ENCODE data around the gene SOX12. TPM values are rescaled to one million over a fixed set of nuclear protein-coding genes. Genes with fewer than 3 reads are reported as not detected.

The SOX12 gene
- total and polyA plus RNA-seq, 4 experiments from 2014 or later = 0.08 to 5.0 (median 2.7) TPM

DNA sequence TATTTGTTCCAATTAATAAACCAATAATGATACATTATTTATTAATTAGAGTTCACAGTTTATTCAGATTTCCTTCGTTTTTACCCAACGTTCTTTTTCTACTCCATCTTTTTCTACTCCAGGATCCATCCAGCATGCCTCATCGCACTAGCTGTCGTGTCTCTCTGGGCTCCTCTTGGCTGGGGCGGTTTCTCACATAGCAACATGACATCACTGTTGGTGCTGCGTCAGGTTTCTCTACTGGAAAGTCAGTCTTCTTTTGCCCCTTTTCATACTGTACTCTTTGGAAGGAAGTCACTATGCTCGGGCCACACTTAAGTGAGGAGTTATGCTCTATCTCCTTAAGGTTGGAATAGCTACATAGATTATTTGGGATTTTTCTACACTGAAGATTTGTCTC is 13.7 kb upstream of the SOX12 start:
- no peak overlapping the region for H3K4me3 ChIP-seq (ENCODE audit: low read length in 2 of 2)

DNA sequence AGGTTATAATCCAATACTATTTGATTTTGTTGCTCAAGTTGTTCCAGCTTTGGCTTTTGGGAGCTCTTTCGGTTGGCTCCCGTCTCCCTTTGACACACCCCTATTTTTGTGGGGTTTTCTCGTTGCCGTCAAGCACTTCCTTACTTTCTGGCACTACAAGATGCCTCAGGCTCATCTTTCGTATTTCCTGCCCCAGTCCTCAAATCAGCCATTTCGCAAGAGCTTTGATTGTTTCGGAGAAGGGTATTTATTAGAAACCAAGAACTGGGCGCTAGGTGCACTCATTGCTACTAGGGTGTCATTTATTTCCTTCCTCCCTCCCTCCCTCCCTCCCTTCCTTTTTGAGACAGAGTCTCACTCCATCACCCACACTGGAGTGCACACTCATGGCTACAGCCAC is 13.3 kb upstream of the SOX12 start:
- intact Hi-C loops (cut with micrococcal nuclease) = no loop called here
- Mint-ChIP-seq H3K4me3 (no peak overlapping the region), H3K27ac (no peak overlapping the region), H3K4me1 (peaks cover 10 to 12% (median 10%) of the 10 kb centered on the region in 4 donors), H3K9me3 (no peaks in the 10 kb centered on the region), H3K36me3 (no peaks in the 10 kb centered on the region), H3K27me3 (peaks cover 0 to 1% of the 10 kb centered on the region in 2 donors)
- Histone ChIP-seq H3K36me3 (ENCODE audit: insufficient read depth, low read length) (no peaks in the 10 kb centered on the region), H3K27me3 (ENCODE audit: insufficient read depth, low read length) (no peaks in the 10 kb centered on the region), H3K9me3 (ENCODE audit: control insufficient read depth in 1 of 2, low read length in 2 of 2) (no peaks in the 10 kb centered on the region), H3K4me3 (ENCODE audit: low read length in 2 of 2) (no peak overlapping the region), H3K4me1 (ENCODE audit: insufficient read depth, low read length) (peaks cover 12% of the 10 kb centered on the region), H3K27ac (ENCODE audit: low read depth, low read length) (no peak overlapping the region)
- DNase-seq = no peak
- ChIA-PET POLR2A (ENCODE audit: partially characterized antibody) (no interaction called here), CTCF (ENCODE audit: partially characterized antibody) (interaction anchor here (0.8 to 1.1 kb wide), 2 partner anchors 12 to 46 kb away, joined by 4 read pairs; no protein-coding TSS in a partner anchor)

More for the DNA sequence above, 13.7 kb upstream of the SOX12 start:
- DNase-seq = no peak
- POLR2A ChIA-PET (ENCODE audit: partially characterized antibody) = no interaction called here
- H3K9me3 Mint-ChIP-seq = peaks cover 0 to 1% (median 0%) of the 10 kb centered on the region in 8 donors
- peak overlapping the region in 1 of 8 donors; percentile 23 for H3K4me3 Mint-ChIP-seq
- Histone ChIP-seq H3K27ac (ENCODE audit: low read depth, low read length) (no peak overlapping the region), H3K27me3 (ENCODE audit: insufficient read depth, low read length) (no peaks in the 10 kb centered on the region), H3K9me3 (ENCODE audit: control insufficient read depth in 1 of 2, low read length in 2 of 2) (no peaks in the 10 kb centered on the region), H3K4me1 (ENCODE audit: insufficient read depth, low read length) (peaks cover 12% of the 10 kb centered on the region), H3K36me3 (ENCODE audit: insufficient read depth, low read length) (no peaks in the 10 kb centered on the region)
- H3K4me1 Mint-ChIP-seq = peaks cover 10 to 12% (median 10%) of the 10 kb centered on the region in 4 donors
- peaks cover 0 to 1% of the 10 kb centered on the region in 2 donors for H3K27me3 Mint-ChIP-seq
- peak overlapping the region in 1 of 7 donors; percentile 20 for H3K27ac Mint-ChIP-seq
- intact Hi-C loops (cut with micrococcal nuclease) = no loop called here
- H3K36me3 Mint-ChIP-seq = no peaks in the 10 kb centered on the region
- CTCF ChIA-PET (ENCODE audit: partially characterized antibody) = interaction anchor here (0.8 to 1.1 kb wide), 2 partner anchors 13 to 45 kb away, joined by 4 read pairs; no protein-coding TSS in a partner anchor

GRCh38 chr20:312866-313265 is 12.5 kb upstream of the SOX12 start:
- intact Hi-C loops (cut with micrococcal nuclease) = no loop called here
- no peak overlapping the region for H3K4me3 ChIP-seq (ENCODE audit: low read length in 2 of 2)
- Mint-ChIP-seq H3K27me3 (peaks cover 0 to 1% of the 10 kb centered on the region in 2 donors), H3K36me3 (no peaks in the 10 kb centered on the region), H3K9me3 (no peaks in the 10 kb centered on the region), H3K27ac (no peak overlapping the region), H3K4me1 (peaks cover 10 to 12% (median 10%) of the 10 kb centered on the region in 4 donors), H3K4me3 (no peak overlapping the region)
- ChIA-PET POLR2A (ENCODE audit: partially characterized antibody) (no interaction called here), CTCF (ENCODE audit: partially characterized antibody) (no interaction called here)
- no peaks in the 10 kb centered on the region for H3K36me3 ChIP-seq (ENCODE audit: insufficient read depth, low read length)
- no peak overlapping the region for H3K27ac ChIP-seq (ENCODE audit: low read depth, low read length)
- H3K4me1 ChIP-seq (ENCODE audit: insufficient read depth, low read length) = peaks cover 12% of the 10 kb centered on the region
- no peak for DNase-seq
- no peaks in the 10 kb centered on the region for H3K9me3 ChIP-seq (ENCODE audit: control insufficient read depth in 1 of 2, low read length in 2 of 2)
- H3K27me3 ChIP-seq (ENCODE audit: insufficient read depth, low read length) = no peaks in the 10 kb centered on the region

- Mint-ChIP-seq H3K4me3 (no peak overlapping the region), H3K27me3 (peaks cover 0 to 1% of the 10 kb centered on the region in 2 donors), H3K36me3 (no peaks in the 10 kb centered on the region), H3K9me3 (no peaks in the 10 kb centered on the region), H3K27ac (no peak overlapping the region), H3K4me1 (peaks cover 10 to 12% (median 10%) of the 10 kb centered on the region in 4 donors)
- no peak for DNase-seq
- CTCF ChIA-PET (ENCODE audit: partially characterized antibody) = no interaction called here
- no peaks in the 10 kb centered on the region for H3K9me3 ChIP-seq (ENCODE audit: control insufficient read depth in 1 of 2, low read length in 2 of 2)
- H3K4me1 ChIP-seq (ENCODE audit: insufficient read depth, low read length) = peaks cover 12% of the 10 kb centered on the region
- H3K27ac ChIP-seq (ENCODE audit: low read depth, low read length) = no peak overlapping the region
- no peaks in the 10 kb centered on the region for H3K27me3 ChIP-seq (ENCODE audit: insufficient read depth, low read length)
- no peak overlapping the region for H3K4me3 ChIP-seq (ENCODE audit: low read length in 2 of 2)
- intact Hi-C loops (cut with micrococcal nuclease) = no loop called here
- H3K36me3 ChIP-seq (ENCODE audit: insufficient read depth, low read length) = no peaks in the 10 kb centered on the region
- POLR2A ChIA-PET (ENCODE audit: partially characterized antibody) = no interaction called here
Observed at GRCh38 chr20:313402-313801, 11.9 kb upstream of the SOX12 start.

DNA sequence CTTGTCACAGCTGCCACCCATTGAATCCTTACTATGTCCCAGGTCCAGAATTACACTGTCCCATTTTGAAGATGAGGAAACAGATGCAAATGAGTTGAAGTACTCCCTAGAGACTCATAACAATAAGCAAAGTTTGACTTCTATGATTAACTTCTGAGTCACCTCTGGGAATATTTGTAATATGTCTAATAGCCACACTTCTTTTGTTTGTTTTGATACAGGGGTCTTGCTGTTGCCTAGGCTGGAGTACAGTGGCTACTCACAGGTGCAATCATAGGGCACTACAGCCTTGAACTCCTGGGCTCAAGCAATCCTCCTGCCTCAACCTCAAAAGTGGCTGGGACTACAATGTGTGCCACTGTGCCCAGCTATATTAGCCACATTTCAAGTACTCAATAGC is 11.4 kb upstream of the SOX12 start:
- H3K4me3 Mint-ChIP-seq = peak overlapping the region in 1 of 8 donors; percentile 45
- H3K4me1 Mint-ChIP-seq = peaks cover 10 to 12% (median 10%) of the 10 kb centered on the region in 4 donors
- POLR2A ChIA-PET (ENCODE audit: partially characterized antibody) = interaction anchor here (1.4 kb wide), 1 partner anchor 11 kb away, joined by 3 read pairs; no protein-coding TSS in a partner anchor
- peaks cover 12% of the 10 kb centered on the region for H3K4me1 ChIP-seq (ENCODE audit: insufficient read depth, low read length)
- peaks cover 0 to 1% of the 10 kb centered on the region in 2 donors for H3K27me3 Mint-ChIP-seq
- intact Hi-C loops (cut with micrococcal nuclease) = no loop called here
- H3K4me3 ChIP-seq (ENCODE audit: low read length in 2 of 2) = no peak overlapping the region
- no peaks in the 10 kb centered on the region for H3K27me3 ChIP-seq (ENCODE audit: insufficient read depth, low read length)
- H3K36me3 Mint-ChIP-seq = no peaks in the 10 kb centered on the region
- no peaks in the 10 kb centered on the region for H3K36me3 ChIP-seq (ENCODE audit: insufficient read depth, low read length)
- DNase-seq = no peak
- H3K9me3 ChIP-seq (ENCODE audit: control insufficient read depth in 1 of 2, low read length in 2 of 2) = no peaks in the 10 kb centered on the region
- H3K27ac Mint-ChIP-seq = no peak overlapping the region
- H3K9me3 Mint-ChIP-seq = no peaks in the 10 kb centered on the region
- CTCF ChIA-PET (ENCODE audit: partially characterized antibody) = interaction anchor here (0.7 to 1.0 kb wide), 2 partner anchors 17 to 59 kb away, joined by 3 to 5 read pairs; no protein-coding TSS in a partner anchor
- no peak overlapping the region for H3K27ac ChIP-seq (ENCODE audit: low read depth, low read length)

DNA sequence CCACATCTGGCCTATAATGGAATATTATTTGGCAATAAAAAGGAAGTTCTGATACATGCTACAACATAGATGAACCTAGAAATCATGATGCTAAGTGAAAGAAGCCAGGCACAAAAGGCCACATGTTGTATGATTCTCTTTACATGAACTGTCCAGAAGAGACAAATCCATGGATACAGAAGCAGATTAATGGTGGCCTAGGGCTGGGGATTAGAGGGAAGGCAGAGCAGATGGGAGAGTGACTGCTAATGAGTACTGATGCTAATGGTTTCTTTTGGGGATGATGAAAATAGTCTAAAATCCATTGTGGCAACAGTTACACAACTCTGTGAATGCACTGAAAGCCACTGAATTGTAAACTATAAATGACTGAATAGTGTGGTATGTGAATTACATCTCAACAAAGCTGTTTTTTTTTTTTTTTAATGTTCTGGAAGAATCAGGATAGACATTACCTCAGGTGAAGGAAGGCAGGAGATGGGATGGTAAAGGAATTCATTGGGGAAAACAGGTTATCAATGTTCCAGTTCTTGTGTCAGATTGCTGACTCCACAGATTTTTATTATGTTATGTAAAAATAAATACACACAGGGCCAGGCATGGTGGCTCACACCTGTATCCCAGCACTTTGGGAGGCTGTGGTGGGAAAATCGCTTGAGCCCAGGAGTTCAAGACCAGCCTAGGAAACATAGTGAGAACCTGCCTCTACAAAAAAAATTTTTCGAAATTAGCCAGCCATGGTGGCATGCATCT is 8.9 kb upstream of the SOX12 start:
- Histone ChIP-seq H3K27ac (ENCODE audit: low read depth, low read length) (no peak overlapping the region), H3K9me3 (ENCODE audit: control insufficient read depth in 1 of 2, low read length in 2 of 2) (no peaks in the 10 kb centered on the region), H3K36me3 (ENCODE audit: insufficient read depth, low read length) (no peaks in the 10 kb centered on the region), H3K4me1 (ENCODE audit: insufficient read depth, low read length) (no peaks in the 10 kb centered on the region), H3K27me3 (ENCODE audit: insufficient read depth, low read length) (no peaks in the 10 kb centered on the region), H3K4me3 (ENCODE audit: low read length in 2 of 2) (no peak overlapping the region)
- DNase-seq = no peak
- Mint-ChIP-seq H3K36me3 (no peaks in the 10 kb centered on the region), H3K4me3 (peak overlapping the region in 1 of 8 donors; percentile 18), H3K27me3 (peaks cover 0 to 1% of the 10 kb centered on the region in 2 donors), H3K27ac (no peak overlapping the region), H3K4me1 (peaks cover 0 to 3% (median 1%) of the 10 kb centered on the region in 4 donors), H3K9me3 (no peaks in the 10 kb centered on the region)
- CTCF ChIA-PET (ENCODE audit: partially characterized antibody) = no interaction called here
- intact Hi-C loops (cut with micrococcal nuclease) = no loop called here
- POLR2A ChIA-PET (ENCODE audit: partially characterized antibody) = no interaction called here

All from CD4-positive, alpha-beta memory T cell (primary cell).